Caco-2 (cell line): Measurements from ENCODE around the gene CAMK1D. TPM values are rescaled to one million over a fixed set of nuclear protein-coding genes. Genes with fewer than 3 reads are reported as not detected.

Experiments used
- BruUV-seq: library from RNA; stranded (reverse); fragments of 400-500 nt; replicated peaks from 2 replicates; lab custom pipeline; 2021; lab: Mats Ljungman, UMichigan
- CTCF ChIA-PET: fragments of 300-600 bp; sonication (Branson Sonifier 250); formaldehyde crosslinking; loops from one replicate; lab custom pipeline; 2022; ENCODE audit warnings: antibody characterized with exemption; lab: Charles Lee
- POLR2A ChIA-PET: fragments of 300-600 bp; sonication (Branson Sonifier 250); formaldehyde crosslinking; loops from one replicate; lab custom pipeline; 2022; ENCODE audit warnings: antibody characterized with exemption; lab: Charles Lee
- DNase-seq, 2 experiments: peaks; one replicate each; pipeline versions ENCODE4 v3.0.0 to v3.0.0-alpha.2; 2020 to 2022
- H3K27me3 ChIP-seq: replicated peaks from 2 replicates; pipeline ENCODE4 v1.6.0; 2011; ENCODE audit warnings: low read length; ENCODE audit not compliant: control insufficient read depth, insufficient read depth
- H3K36me3 ChIP-seq: 2 replicates; pipeline ENCODE4 v1.5.1; 2011; ENCODE audit warnings: low read length; ENCODE audit not compliant: control insufficient read depth, insufficient read depth
- H3K4me1 ChIP-seq: fragments of 250-450 bp; sonication (Bioruptor Pico); 2 replicates; pipeline ENCODE4 v1.5.1; 2020; ENCODE audit warnings: mild to moderate bottlenecking
- H3K4me3 ChIP-seq: 2 replicates; pipeline ENCODE4 v1.5.1; 2011; ENCODE audit warnings: low read depth, mild to moderate bottlenecking, control low read depth, low read length
- H3K9me3 ChIP-seq: fragments of 250-450 bp; sonication (Bioruptor Pico); 2 replicates; pipeline ENCODE4 v1.5.1; 2020; ENCODE audit warnings: mild to moderate bottlenecking, moderate library complexity
- H3K27ac Mint-ChIP-seq: one replicate; pipeline ENCODE4 v1.8.0; 2022; ENCODE audit warnings: mixed read lengths; ENCODE audit not compliant: unreplicated experiment
- H3K27me3 Mint-ChIP-seq: one replicate; pipeline ENCODE4 v1.8.0; 2022; ENCODE audit warnings: mixed read lengths; ENCODE audit not compliant: insufficient read depth, unreplicated experiment
- H3K36me3 Mint-ChIP-seq: one replicate; pipeline ENCODE4 v1.8.0; 2022; ENCODE audit warnings: mild to moderate bottlenecking, mixed read lengths; ENCODE audit not compliant: insufficient read depth, unreplicated experiment
- H3K4me1 Mint-ChIP-seq: one replicate; pipeline ENCODE4 v1.8.0; 2022; ENCODE audit warnings: low read depth, mixed read lengths; ENCODE audit not compliant: unreplicated experiment
- H3K4me3 Mint-ChIP-seq: one replicate; pipeline ENCODE4 v1.8.0; 2022; ENCODE audit warnings: mild to moderate bottlenecking, moderate library complexity, mixed read lengths; ENCODE audit not compliant: unreplicated experiment
- H3K9me3 Mint-ChIP-seq: one replicate; pipeline ENCODE4 v1.8.0; 2022; ENCODE audit warnings: mixed read lengths; ENCODE audit not compliant: unreplicated experiment
- CTCF ChIP-seq, 2 experiments: fragments of 200-600 bp in 1 of 2; IDR thresholded peaks; 1 replicate in 1 of 2; 2 replicates in 1 of 2; pipeline versions ENCODE4 v1.5.1 to v1.8.0; 2011 to 2022; ENCODE audit warnings: antibody characterized with exemption in 1 of 2, control low read depth in 1 of 2, inconsistent platforms in 1 of 2, low read depth in 1 of 2, low read length in 1 of 2, mild to moderate bottlenecking in 1 of 2, moderate library complexity in 1 of 2; ENCODE audit not compliant: insufficient read depth in 1 of 2, severe bottlenecking in 1 of 2, unreplicated experiment in 1 of 2
- intact Hi-C: fragments of 100-400 bp; cut with micrococcal nuclease; formaldehyde crosslinking; loops from one replicate; pipeline ENCODE4 v1.10.0; 2022; ENCODE audit not compliant: unreplicated experiment
- total RNA-seq: library from RNA; stranded (reverse); gene quantifications from 2 replicates; pipeline ENCODE4 v1.2.3, GENCODE V29; 2022

The CAMK1D gene
- total RNA-seq, 1 experiment from 2014 or later, result 10.9 TPM

- CTCF ChIA-PET, result interaction anchor here (1.9 kb wide), 1 partner anchor 24 kb away, joined by 7 read pairs; no protein-coding TSS in a partner anchor
Measured at GRCh38 chr10:12806228-12807095, 457.1 kb downstream of the CAMK1D start.

GRCh38 chr10:12807096-12807755 is 457.9 kb downstream of the CAMK1D start:
- no peaks in the 10 kb centered on the region for H3K9me3 Mint-ChIP-seq
- no TSS peak for BruUV-seq
- ChIA-PET POLR2A (no interaction called here), CTCF (interaction anchor here (1.9 kb wide), 1 partner anchor 25 kb away, joined by 7 read pairs; no protein-coding TSS in a partner anchor)
- no peaks in the 10 kb centered on the region for H3K36me3 ChIP-seq
- no peak overlapping the region for H3K4me3 Mint-ChIP-seq
- no peaks in the 10 kb centered on the region for H3K4me1 Mint-ChIP-seq
- no peak overlapping the region for H3K27ac Mint-ChIP-seq
- no peaks in the 10 kb centered on the region for H3K27me3 Mint-ChIP-seq
- DNase-seq, result no peak
- no peak overlapping the region for H3K4me3 ChIP-seq
- no peak for TF ChIP-seq CTCF (IDR thresholded peaks at IDR 0.05; ENCODE audit: insufficient read depth in 1 of 2, low read depth in 1 of 2, low read length in 1 of 2, severe bottlenecking in 1 of 2, unreplicated experiment in 1 of 2)
- no peaks in the 10 kb centered on the region for H3K9me3 ChIP-seq
- no peaks in the 10 kb centered on the region for H3K4me1 ChIP-seq
- H3K36me3 Mint-ChIP-seq, result no peaks in the 10 kb centered on the region
- H3K27me3 ChIP-seq, result no peaks in the 10 kb centered on the region
- intact Hi-C loops, result no loop called here

More at GRCh38 chr10:12806228-12807095, 457.1 kb downstream of the CAMK1D start:
- POLR2A ChIA-PET, result no interaction called here
- no peaks in the 10 kb centered on the region for H3K9me3 ChIP-seq
- H3K4me1 ChIP-seq, result no peaks in the 10 kb centered on the region
- Mint-ChIP-seq H3K4me3 (no peak overlapping the region), H3K27me3 (peaks cover 1% of the 10 kb centered on the region), H3K9me3 (peaks cover 5% of the 10 kb centered on the region), H3K36me3 (no peaks in the 10 kb centered on the region), H3K27ac (no peak overlapping the region), H3K4me1 (no peaks in the 10 kb centered on the region)
- no peak for DNase-seq
- no peaks in the 10 kb centered on the region for H3K36me3 ChIP-seq
- TF ChIP-seq CTCF (IDR thresholded peaks at IDR 0.05; ENCODE audit: insufficient read depth in 1 of 2, low read depth in 1 of 2, low read length in 1 of 2, severe bottlenecking in 1 of 2, unreplicated experiment in 1 of 2), result no peak
- H3K27me3 ChIP-seq, result no peaks in the 10 kb centered on the region
- no TSS peak for BruUV-seq
- intact Hi-C loops, result no loop called here
- H3K4me3 ChIP-seq, result no peak overlapping the region

GRCh38 chr10:12808014-12808613 is 458.8 kb downstream of the CAMK1D start:
- TF ChIP-seq CTCF (IDR thresholded peaks at IDR 0.05; ENCODE audit: insufficient read depth in 1 of 2, low read depth in 1 of 2, low read length in 1 of 2, severe bottlenecking in 1 of 2, unreplicated experiment in 1 of 2), result no peak
- intact Hi-C loops, result no loop called here
- no peak for DNase-seq
- Histone ChIP-seq H3K36me3 (no peaks in the 10 kb centered on the region), H3K27me3 (no peaks in the 10 kb centered on the region), H3K4me1 (no peaks in the 10 kb centered on the region), H3K4me3 (no peak overlapping the region), H3K9me3 (no peaks in the 10 kb centered on the region)
- CTCF ChIA-PET, result interaction anchor here (1.9 kb wide), 1 partner anchor 26 kb away, joined by 7 read pairs; no protein-coding TSS in a partner anchor
- no peaks in the 10 kb centered on the region for H3K9me3 Mint-ChIP-seq
- no peaks in the 10 kb centered on the region for H3K4me1 Mint-ChIP-seq
- H3K4me3 Mint-ChIP-seq, result no peak overlapping the region
- no peak overlapping the region for H3K27ac Mint-ChIP-seq
- POLR2A ChIA-PET, result no interaction called here
- BruUV-seq, result no TSS peak
- no peaks in the 10 kb centered on the region for H3K27me3 Mint-ChIP-seq
- H3K36me3 Mint-ChIP-seq, result no peaks in the 10 kb centered on the region
